HG03139 (cell line): Measurements from ENCODE around the gene KSR2.
"Not testable (repeated sequence)": the region's sequence is repeated elsewhere in the genome, so short reads cannot be mapped to it uniquely, and the experiment has no call there.

Experiments used
- ATAC-seq: cut with Tn5 transposase; IDR thresholded peaks from one replicate; pipeline ENCODE4 v1.9.1; 2021; ENCODE audit not compliant: unreplicated experiment

Gene KSR2

DNA sequence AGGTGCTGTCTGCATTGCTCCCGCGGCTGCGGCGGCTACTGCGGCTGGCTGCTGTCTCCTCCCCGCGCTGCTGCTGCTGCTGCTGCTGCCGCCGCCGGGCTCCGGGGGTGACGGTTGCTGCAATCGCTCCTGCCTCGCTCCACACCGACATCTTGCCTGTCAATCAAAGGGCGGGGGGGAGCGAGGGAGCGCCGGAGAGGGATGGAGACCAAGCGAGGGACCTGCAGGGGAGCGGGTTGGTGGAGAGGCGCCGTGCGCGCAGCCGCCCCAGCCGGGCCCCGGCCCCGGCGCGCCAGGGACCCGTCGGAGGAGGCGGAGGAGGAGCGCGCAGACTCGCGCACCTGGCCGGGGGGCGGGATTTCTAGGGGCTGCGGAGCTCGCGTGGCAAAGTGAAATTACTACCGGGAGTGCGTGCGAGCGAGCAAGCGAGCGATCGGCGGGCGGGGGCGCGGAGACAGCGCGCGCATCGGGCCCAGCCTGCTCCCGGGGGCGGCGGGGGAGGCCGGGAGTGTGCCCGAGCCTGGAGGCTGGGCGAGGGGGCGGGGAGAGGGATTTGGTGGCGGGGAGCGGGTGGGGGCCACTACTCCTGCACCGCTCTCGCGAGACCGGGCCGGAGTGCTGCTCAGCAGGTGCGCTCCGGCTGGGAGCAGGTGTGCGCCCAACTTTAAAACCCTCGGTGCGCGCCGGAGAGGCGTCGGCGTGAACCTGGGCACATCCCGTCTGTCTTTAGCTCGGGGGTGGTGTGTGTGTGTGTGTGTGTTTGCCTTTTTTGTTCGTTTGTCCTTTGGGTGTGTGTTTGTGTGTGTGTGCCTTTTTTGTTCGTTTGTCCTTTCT, at the start of gene KSR2:
KSR2 (minus strand) TSS at position 165 of the 834 bp plus-strand sequence. CDS start 735 bp downstream, outside the sequence.
- ATAC-seq = peak; percentile 75

DNA sequence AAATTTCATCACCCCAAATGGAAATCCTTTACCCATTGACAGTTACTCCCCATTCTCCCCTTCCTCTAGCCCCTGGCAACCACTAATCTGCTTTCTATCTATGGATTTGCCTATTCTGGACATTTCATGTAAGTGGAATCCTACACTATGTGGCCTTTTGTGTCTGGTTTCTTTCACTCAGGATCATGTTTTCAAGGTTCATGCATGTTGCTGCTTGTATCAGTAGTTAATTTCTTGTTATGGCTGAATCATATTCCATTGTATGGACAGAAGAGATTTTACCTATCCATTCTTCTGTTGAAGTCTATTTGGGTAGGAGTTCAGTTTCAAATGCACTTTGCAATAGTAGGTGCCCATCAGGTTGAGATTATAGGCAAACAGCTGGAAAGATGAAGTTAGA, 49.1 kb upstream of the KSR2 start:
- no peak for ATAC-seq

DNA sequence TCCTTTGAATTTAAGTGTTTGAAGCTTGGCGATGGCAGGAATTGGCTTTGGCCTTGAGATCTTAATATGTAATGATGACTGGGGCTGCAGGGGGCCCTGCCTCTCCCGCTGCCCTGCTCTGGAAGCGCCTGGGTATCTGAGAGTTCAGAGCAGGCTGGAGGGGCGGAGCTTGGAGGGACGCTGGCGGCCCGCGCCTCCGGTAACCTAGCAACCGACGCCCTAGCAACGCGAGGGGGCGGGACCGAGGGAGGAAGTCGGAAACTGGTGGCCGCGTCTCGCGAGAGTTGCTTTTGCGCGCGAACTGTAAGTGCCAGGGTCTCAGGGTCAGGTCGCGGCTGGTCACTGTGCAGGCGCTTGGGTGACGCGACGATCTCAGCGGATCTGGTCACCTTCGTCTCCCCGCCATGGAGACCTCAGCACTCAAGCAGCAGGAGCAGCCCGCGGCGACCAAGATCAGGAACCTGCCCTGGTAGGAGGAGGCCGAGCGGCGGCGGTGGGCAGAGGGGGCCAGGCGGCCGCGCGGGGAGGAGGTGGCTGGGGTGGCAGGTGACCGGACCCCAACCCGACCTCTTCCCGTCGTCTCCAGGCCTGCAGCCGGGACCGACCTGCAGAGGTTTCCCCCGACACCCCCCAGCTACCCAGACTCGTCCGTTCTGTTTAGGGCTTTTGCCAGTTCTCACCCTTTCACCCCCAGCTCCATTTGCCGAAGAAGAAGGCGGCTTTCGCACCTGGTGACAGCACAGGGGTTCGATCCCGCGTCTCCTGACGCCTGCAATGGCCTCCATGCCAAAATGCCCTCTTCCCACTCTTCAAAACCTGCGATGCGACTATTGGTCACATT, 47.9 kb upstream of the KSR2 start, which contains the start of gene RFC5:
RFC5 (plus strand) TSS at position 280 of the 841 bp plus-strand sequence; CDS start at position 405, 125 bp downstream.
- ATAC-seq = peak; percentile 99

DNA sequence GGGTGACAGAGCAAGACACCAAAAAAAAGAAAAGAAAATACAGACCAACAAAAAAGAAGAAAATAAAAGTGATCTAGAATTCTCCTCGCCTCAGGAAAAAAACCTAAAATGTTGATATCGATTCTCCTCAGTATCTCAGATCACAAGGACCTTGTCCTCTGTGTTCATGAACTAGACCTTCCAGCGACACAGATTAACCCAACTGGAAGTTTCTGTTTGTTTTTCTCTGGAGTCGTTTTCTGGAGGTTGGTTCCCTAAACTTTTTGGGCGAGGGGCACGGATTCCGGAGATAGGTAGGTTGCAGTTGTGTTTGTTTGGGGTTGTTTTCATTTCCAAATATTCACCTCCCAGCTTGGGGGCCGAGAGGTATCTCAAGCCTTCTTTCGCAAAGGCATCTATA, 47.2 kb upstream of the KSR2 start:
- no peak for ATAC-seq

DNA sequence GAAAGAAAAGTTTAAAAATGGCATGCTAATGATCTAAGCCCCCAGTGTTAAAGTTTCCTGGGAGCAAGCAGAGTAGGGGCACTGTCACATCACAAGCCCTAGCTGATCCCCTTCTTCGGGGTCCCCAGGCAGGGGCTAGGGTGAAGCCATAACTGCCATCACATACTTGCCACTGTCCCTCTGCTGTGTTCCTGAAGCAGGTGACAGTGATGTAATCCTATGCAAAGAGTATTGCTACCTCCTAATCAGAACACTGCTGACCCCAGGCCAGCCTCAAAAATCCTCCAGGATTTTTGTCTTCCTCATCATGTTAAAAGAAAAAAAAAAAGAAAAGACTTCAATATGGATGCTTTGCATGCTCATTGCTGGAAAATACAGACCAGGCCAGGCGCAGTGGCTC, 46.5 kb upstream of the KSR2 start:
- ATAC-seq = no peak

DNA sequence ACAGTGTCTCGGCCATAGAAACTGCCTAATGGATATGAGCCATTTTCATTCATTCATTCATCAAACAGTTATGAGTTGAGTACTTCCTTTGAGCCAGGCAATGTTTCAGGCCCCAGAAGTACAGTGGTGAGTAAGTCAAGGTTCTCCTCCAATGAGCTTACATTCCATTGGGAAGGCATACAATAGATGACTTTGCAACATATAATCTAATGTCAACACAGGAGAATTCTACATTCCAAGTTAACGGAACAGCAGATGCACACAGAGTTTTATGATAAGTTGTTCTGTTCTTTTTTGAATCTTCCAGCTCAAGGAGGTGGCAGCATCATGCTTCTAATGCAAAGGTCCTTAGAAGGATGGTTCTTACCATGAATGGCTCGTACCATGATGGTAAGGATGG, 44.5 kb upstream of the KSR2 start:
- no peak for ATAC-seq

DNA sequence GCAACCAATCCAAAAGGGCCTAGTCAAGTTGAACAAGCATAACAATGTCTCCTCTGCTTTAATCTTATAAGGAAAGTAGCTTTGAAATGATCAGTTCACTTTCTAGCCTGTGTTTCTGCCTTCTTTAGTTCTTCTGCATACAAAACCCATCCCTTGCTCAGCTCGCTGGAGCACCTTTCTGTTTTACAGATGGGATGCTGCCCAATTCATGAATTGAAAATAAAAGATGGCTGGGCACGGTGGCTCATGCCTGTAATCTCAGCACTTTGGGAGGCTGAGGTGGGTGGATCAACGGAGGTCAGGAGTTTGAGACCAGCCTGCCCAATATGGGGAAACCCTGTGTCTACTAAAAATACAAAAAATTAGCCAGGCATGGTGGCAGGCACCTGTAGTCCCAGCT, 43.2 kb upstream of the KSR2 start:
- no peak for ATAC-seq

DNA sequence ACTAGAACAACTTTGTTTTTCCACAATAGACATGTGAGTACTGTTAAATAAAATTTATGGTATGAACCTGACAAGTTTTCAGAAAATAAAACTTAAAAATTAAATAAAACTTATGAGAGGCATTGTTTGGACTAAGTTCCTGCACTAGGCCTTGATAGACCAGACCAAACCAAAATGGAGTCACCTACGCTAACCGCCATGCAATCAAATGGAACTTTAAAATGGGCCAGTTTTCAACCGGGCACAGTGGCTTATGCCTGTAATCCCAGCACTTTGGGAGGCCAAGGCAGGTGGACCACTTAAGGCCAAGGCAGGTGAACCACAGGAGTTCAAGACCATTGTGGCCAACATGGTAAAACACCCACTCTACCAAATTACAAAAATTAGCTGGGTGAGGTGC, 42.6 kb upstream of the KSR2 start:
- no peak for ATAC-seq

DNA sequence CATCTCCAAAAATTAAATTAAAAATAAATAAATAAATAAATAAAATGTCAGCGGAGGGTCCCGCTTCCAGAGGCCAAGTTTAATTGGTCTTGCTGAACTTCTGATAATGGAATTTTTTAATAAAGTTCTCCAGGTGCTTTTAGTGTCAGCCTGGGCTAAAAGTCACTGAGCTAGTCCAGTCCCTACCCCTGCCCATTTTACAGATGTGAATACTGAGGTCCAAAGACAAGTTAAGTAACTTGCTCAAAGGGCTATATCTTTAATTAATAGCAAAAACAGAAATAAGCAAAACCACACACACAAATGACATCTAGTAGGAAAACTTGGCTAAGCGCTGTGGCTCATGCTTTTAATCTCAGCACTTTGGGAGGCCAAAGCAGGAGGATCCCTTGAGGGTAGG, 42.1 kb upstream of the KSR2 start:
- ATAC-seq = no peak

DNA sequence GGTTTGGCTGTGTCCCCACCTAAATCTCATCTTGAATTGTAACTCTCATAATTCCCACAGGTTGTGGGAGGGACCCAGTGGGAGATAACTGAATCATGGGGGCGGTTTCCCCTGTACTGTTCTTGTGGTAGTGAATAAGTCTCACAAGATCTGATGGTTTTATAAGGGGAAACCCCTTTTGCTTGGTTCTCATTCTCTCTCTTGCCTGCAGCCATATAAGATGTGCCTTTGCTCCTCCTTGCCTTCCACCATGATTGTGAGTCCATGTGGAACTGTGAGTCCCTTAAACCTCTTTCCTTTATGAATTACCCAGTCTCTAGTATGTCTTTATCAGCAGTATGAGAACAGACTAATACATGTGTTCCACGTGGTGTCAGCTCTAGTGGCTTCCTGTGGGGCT, 31.0 kb upstream of the KSR2 start:
- ATAC-seq = not testable (repeated sequence)

DNA sequence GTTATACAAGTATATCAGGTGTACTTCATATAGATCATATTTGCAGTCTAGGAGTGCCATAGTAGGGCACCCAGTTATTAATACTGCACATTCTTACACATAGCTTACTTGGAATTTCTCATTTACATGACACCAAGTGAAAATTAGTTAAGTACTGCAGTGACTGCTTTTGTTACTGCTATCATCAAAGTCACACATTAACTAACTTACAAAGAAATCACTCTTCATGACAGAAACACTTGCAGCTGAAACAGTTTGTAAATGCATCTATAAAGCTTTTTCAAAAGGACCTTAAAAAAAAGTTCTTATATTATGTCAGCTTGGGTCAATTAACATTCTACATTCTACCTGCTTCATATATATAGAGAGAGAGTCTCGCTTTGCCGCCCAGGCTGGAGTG, 29.9 kb upstream of the KSR2 start:
- ATAC-seq = no peak

DNA sequence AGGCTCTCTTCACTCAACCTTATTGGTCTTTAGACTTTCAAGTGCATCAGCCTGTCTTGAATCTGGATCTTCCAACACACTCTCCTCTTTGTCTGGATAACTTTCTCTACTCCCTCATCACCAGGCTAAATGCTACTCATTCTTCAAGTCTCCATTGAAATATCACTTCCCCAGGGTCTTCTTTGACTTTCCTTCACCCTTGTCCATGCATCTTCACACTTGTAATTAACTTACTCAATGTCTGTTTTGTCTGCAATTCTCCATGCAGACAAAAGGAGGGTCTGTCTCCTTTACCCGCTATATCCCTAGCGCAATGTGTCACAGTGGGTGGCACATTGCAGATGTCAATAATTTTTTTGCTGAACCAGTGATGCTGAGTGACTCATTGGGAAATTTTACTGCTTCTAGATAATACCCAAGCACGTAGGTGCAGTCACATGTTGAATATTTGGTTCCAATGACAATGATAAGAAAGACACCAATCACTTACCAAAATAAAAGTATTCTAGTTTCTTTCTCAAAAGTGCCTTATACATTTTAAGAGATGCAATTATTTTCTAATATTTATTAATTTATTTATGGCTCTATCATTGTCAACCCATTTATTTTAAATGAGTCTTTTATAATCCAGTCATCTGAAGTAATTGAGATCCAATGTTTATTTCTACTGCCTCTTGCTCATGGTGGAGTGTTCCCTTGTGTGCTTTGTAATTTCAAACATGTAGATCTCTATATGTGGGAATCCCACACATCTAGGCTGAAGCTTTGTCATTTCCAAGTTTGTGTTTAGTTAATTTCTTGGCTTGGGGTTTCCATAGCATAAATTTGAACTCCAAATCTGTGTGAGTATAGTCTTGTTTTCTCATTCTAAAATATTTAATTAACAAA, 26.0 kb upstream of the KSR2 start:
- ATAC-seq = no peak

DNA sequence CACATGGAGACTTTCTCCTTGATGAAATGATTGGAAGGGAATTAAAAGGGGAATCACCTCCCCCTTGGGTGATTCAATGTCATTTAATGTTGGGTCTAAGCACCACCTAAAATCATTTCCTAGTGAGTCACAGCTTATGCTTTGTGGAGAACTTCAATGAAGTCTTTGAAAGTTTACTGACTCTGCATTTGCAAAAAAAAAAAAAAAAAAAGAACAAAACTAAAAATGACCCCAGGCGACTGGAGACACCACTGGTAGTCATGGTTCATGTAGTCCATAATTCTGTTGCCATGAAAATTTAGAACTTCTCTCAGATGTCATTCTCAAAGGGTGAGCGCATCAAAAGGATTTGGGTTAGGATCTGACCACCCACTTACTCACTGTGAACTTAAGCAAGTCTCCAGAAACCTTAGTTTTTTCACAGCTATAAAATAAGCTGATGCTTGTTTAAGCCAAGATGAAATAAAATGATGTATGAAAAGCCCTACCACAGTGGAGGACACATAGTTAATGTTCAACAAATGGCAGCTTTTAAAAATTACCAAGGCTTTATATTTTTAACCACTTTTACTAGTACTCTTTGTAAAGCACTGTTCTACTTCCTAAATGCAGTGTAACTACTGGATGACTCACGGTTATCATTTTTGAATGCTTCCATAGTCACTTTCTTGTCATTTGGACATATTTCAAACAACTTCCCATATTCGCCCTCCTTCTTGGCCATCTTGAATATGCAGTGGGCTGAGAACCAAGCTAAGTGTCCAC, 18.1 kb upstream of the KSR2 start:
- no peak for ATAC-seq

DNA sequence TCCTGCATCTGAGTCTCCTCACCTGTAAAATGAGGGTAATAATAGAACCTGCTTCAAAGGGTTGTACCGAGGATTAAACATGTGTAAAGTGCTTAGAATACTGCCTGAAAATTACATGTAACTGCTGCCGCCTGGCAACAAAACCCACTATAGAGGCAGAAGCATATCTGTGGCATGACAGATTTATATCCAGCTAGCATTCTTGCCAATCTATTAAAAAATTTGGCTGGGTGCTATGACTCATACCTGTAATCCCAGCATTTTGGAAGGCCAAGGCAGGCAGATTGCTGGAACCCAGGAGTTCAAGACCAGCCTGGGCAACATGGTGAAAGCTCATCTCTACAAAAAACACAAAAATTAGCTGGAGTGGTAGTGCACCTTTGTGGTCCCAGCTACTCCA, 16.4 kb upstream of the KSR2 start:
- ATAC-seq = no peak

DNA sequence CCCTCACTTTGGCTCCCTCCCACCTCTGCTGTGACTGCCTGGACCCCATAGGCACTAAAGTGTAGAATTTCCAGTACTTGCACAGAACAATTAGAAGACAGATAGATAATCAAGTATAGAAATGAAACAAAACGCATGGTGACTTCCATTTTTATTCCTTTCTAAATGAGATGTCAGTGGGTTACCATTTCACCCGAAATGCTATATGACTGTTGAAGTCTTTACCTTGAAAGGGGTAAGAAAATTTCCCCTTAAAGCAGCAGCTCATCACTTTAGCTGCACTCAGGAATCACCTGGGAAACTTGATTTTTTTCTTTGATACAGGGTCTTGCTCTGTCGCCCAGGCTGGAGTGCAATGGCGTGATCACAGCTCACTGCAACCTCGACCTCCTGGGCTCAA, 12.5 kb upstream of the KSR2 start:
- no peak for ATAC-seq

DNA sequence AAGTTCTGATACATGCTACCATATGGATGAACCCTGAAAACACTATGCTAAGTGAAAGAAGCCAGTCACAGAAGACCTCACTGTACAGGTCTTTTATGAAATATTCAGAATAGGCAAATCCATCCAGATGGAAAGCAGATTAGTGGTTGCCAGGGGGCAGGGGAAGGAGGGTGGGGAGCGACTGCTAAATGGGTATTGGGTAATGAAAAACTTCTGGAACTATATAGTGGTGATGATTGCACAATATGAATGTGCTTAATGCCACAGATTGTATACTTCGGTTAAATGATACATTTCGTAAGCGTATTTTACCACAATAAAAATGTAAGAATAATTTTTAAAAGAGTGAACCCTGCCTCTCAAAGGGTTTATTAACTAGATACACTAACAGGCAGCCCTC, 11.8 kb upstream of the KSR2 start:
- ATAC-seq = no peak

DNA sequence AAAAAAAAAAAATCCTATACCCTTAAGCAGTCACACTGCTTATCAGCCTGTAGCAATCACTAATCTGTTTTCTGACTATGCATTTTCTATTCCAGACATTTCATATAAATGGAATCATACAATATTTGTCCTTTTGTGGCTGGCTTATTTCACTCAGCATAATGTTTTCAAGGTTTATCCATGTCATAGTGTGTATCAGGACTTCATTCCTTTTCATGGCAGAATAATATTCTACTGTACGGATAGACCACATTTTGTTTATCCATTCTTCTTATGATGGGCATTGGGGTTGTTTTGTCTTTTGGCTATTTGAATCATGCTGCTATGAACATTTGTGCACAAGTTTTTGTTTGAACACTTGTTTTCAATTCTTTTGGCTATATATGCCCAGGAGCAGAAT, 8.6 kb upstream of the KSR2 start:
- ATAC-seq = no peak

DNA sequence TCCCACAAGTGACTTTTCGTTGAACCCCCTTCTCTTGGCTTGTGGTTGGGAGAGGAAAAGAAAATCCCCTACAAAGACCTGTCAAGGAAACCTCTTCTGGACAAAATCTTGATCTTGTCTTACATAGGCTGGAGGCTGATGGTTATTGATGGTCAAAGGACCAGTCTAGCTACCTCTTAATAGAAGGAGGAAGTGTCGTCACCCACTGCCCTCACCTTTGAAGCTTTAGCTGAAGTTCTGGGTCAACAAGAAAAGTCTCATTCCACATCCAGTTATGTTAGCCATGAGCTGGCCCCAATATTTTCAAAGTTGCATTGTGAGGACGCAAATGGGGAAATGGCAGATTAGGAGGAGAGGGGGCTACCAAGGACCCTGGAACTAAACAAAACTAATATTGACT, 6.2 kb upstream of the KSR2 start:
- ATAC-seq = no peak

DNA sequence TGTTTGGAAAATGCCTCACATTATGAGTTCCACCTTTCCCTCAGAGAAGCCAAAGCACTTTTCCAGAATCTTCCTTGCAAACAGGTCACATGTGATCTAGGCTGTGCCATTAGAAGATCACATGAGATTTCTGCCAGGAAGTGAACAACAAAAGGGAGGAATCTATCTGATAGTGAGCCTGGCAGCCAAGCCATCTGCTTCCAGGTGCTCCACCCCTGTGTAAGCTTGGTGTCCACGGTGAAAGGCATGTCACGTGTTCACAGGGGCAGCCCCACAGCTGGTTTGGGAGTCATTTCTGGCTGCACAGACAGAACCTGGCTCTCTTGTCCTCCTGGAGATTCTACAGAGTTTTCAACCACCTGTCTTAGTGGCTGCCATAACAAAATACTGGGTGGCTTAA, 3.5 kb upstream of the KSR2 start:
- ATAC-seq = no peak

DNA sequence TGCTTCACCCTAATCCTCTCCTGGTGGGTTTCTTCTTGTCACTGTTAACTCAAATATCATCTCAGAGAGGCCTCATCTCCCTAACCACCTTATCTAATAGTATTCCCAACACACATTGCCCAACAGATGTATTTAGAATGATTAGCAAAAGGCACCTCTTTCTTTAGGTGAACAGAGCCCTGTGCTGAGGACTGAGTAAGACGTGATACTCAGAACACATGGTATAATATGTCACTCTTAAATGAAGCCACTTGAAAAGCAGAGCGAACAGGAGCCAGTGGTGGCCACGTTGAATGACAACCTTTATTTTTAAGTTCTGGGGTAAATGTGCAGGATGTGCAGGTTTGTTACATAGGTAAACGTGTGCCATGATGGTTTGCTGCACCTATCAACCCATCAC, 1.5 kb upstream of the KSR2 start:
- no peak for ATAC-seq
